K562 (cell line): ENCODE measurements around the gene CACTIN. TPM values are rescaled to one million over a fixed set of nuclear protein-coding genes. Genes with fewer than 3 reads are reported as not detected.
A peak's percentile ranks its signal among the peaks of the same experiment; 100 is the strongest.

Experiments
- CREB3L1 ChIP-seq: fragments of 450-650 bp; IDR thresholded peaks from 2 replicates; pipeline ENCODE4 v1.6.1; 2014; ENCODE audit warnings: low read depth, mild to moderate bottlenecking, moderate library complexity, borderline replicate concordance
- CTCF ChIP-seq, 3 experiments: IDR thresholded peaks in 2 of 3; conservative IDR thresholded peaks in 1 of 3; 2 replicates each; pipeline ENCODE4 v1.5.1; 2011 to 2012; ENCODE audit warnings: low read length in 3 of 3, mild to moderate bottlenecking in 3 of 3, control low read depth in 2 of 3, improper control_type of control experiment in 1 of 3, inconsistent platforms in 1 of 3, low read depth in 1 of 3, mixed read lengths in 1 of 3, moderate library complexity in 1 of 3; ENCODE audit not compliant: insufficient read depth in 2 of 3
- NR0B1 ChIP-seq: fragments of 450-650 bp; IDR thresholded peaks from one replicate; pipeline ENCODE4 v1.6.1; 2018; ENCODE audit warnings: mild to moderate bottlenecking, moderate library complexity; ENCODE audit not compliant: partially characterized antibody
- STAT5A ChIP-seq: IDR thresholded peaks from 2 replicates; pipeline ENCODE4 v1.6.1; 2012; ENCODE audit warnings: low read length, inconsistent platforms, borderline replicate concordance
- polyA plus RNA-seq, 8 experiments: library from polyadenylated mRNA; depleted of rRNA in 4 of 8; stranded (reverse) in 5 of 8; unstranded in 3 of 8; fragments of >200 nt; fragmentation: Nextera tagmentation in 2 of 8; fragmentation: Illumina TruSeq in 1 of 8; extraction: Ambion mirVana in 2 of 8; extraction: Trizol in 1 of 8; gene quantifications; 2 replicates each; pipeline versions ENCODE4 v1.2.1 to v1.2.3, GENCODE V29; 2011 to 2014; ENCODE audit warnings: inconsistent platforms in 1 of 8, missing spikeins in 1 of 8
- total RNA-seq, 7 experiments: library from RNA; depleted of rRNA in 6 of 7; stranded (reverse); fragments of >200 nt in 6 of 7; fragmentation: Illumina TruSeq in 2 of 7; extraction: Trizol in 2 of 7; gene quantifications; 2 replicates each; pipeline versions ENCODE4 v1.2.1 to v1.2.3, GENCODE V29; 2011 to 2021; ENCODE audit warnings: low replicate concordance in 1 of 7

CACTIN gene
- total and polyA plus RNA-seq, 9 of the 15 experiments (the other 6 are each of a cell fraction or from before 2014, with no cell fraction given): 0.15 to 49.2 (median 15.0) TPM

GRCh38 chr19:3590991-3591659 lies 35.5 kb downstream of the CACTIN start (continued):
- peak; percentile 98; the same call in 1 of the 2 replicates for TF ChIP-seq CREB3L1
- no peak for TF ChIP-seq NR0B1
- TF ChIP-seq CTCF (IDR thresholded peaks at IDR 0.05 in 2 of 3, conservative IDR thresholded peaks at IDR 0.05 in 1 of 3; ENCODE audit: insufficient read depth in 2 of 3, low read depth in 1 of 3, low read length in 3 of 3): no peak
- 0 out of 2 replicates have a peak, but pooled peaks have one; percentile 7 for TF ChIP-seq STAT5A
- TF ChIP-seq, all 486 proteins: peak for 3
